BJ (cell line): Measurements from ENCODE around the gene PEDS1. TPM values are rescaled to one million over a fixed set of nuclear protein-coding genes. Genes with fewer than 3 reads are reported as not detected.

Experiments used
- CTCF ChIA-PET: fragments of 350-600 bp; formaldehyde crosslinking; extraction: SDS; loops from one replicate; lab custom pipeline; 2021; ENCODE audit warnings: antibody characterized with exemption, inconsistent platforms; lab: Yijun Ruan, JAX
- POLR2A ChIA-PET: fragments of 300-600 bp; sonication (Branson Sonifier 250); formaldehyde crosslinking; extraction: SDS; loops from one replicate; lab custom pipeline; 2021; ENCODE audit warnings: antibody characterized with exemption; lab: Charles Lee
- DNase-seq: peaks from one replicate; pipeline ENCODE4 v3.0.0-alpha.2; 2011; ENCODE audit warnings: low read depth
- H3K27me3 ChIP-seq: 2 replicates; pipeline ENCODE4 v1.6.0; 2011; ENCODE audit warnings: low read length; ENCODE audit not compliant: control insufficient read depth, insufficient read depth
- H3K36me3 ChIP-seq: 2 replicates; pipeline ENCODE4 v1.5.1; 2011; ENCODE audit warnings: low read length; ENCODE audit not compliant: control insufficient read depth, insufficient read depth
- H3K4me3 ChIP-seq: 2 replicates; pipeline ENCODE4 v1.5.1; 2011; ENCODE audit warnings: low read depth, mild to moderate bottlenecking, control low read depth, low read length
- polyA plus RNA-seq: library from polyadenylated mRNA; depleted of rRNA; stranded (reverse); fragments of >200 nt; gene quantifications from 2 replicates; pipeline ENCODE4 v1.2.3, GENCODE V29; 2011
- TF ChIP-seq, protein P1 (sequence below): IDR thresholded peaks from 2 replicates; pipeline ENCODE4 v1.5.1; 2011; ENCODE audit warnings: low read depth, mild to moderate bottlenecking, control low read depth, inconsistent platforms, low read length, moderate library complexity; ENCODE audit not compliant: insufficient read depth

The PEDS1 gene
- polyA plus RNA-seq, 1 experiment: 52.3 TPM

GRCh38 chr20:50130356-50130723, 23.2 kb downstream of the PEDS1 start:
- TF ChIP-seq, protein P1, sequence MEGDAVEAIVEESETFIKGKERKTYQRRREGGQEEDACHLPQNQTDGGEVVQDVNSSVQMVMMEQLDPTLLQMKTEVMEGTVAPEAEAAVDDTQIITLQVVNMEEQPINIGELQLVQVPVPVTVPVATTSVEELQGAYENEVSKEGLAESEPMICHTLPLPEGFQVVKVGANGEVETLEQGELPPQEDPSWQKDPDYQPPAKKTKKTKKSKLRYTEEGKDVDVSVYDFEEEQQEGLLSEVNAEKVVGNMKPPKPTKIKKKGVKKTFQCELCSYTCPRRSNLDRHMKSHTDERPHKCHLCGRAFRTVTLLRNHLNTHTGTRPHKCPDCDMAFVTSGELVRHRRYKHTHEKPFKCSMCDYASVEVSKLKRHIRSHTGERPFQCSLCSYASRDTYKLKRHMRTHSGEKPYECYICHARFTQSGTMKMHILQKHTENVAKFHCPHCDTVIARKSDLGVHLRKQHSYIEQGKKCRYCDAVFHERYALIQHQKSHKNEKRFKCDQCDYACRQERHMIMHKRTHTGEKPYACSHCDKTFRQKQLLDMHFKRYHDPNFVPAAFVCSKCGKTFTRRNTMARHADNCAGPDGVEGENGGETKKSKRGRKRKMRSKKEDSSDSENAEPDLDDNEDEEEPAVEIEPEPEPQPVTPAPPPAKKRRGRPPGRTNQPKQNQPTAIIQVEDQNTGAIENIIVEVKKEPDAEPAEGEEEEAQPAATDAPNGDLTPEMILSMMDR: no peak
- POLR2A ChIA-PET: interaction anchor here (0.6 kb wide), 1 partner anchor 30 kb away, joined by 5 read pairs; no protein-coding TSS in a partner anchor
- no peaks in the 10 kb centered on the region for H3K27me3 ChIP-seq
- H3K36me3 ChIP-seq: peaks cover 35% of the 10 kb centered on the region
- no peak overlapping the region for H3K4me3 ChIP-seq
- CTCF ChIA-PET: interaction anchor here (2.5 kb wide), 1 partner anchor 10 kb away, joined by 9 read pairs; no protein-coding TSS in a partner anchor
- DNase-seq: no peak

DNA sequence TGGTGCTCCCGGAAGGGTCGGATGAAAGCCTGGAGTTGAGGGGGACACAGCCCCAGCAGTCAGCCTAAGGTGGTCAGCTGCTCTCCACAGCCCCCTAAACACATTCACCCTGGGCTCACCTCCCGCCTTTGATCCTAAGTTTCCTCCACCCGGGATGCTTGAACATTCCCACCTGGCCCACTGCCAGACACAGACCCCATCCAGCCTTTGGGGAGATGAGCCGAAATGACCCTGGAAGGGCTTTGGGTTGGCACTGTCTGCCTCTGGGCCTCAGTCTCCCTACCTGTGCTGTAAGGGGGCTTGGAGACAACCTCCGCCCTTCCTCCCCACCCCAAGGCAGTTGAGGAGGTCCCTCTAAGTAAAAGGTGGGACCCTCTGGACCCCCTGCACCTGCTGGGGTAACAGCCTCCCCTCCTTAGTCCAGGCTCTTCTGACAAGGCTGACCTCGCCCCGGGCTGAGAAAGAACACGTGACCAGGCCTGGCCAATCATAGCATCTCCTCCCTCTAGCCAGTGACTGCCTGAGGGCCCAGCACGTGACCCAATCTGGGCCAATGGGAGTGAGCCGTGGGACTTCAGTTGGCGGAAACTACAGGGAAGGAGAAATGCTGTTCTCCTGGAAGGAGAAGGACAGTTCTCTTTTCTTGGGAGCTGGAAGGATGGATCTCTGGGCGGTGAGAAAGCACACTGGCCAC, 23.7 kb downstream of the PEDS1 start:
- TF ChIP-seq, protein P1: no peak
- ChIA-PET POLR2A (no interaction called here), CTCF (interaction anchor here (2.3 to 2.5 kb wide), 2 partner anchors 9 to 39 kb away, joined by 9 to 11 read pairs; no protein-coding TSS in a partner anchor)
- Histone ChIP-seq H3K4me3 (no peak overlapping the region), H3K36me3 (peaks cover 36% of the 10 kb centered on the region), H3K27me3 (no peaks in the 10 kb centered on the region)
- DNase-seq: no peak

DNA sequence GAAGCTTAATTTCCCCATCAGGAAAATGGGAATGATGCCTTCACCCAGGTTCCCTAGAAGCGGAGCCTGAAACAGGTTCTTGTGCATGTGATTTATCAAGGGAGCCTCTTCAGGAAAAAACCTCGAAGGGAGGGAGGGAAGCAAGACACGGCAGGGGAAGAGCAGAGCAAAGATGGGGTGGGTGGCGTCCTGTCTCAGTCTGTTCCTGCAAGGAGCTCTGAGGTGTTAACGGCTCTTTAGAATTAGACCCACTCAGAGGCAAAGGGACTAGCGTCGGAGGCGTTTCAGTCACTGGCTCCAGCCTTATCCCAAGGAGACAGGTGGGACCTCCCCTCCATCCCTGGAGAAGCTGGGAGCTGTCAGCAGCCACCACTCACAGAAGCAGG, 25.0 kb downstream of the PEDS1 start:
- no peaks in the 10 kb centered on the region for H3K27me3 ChIP-seq
- H3K4me3 ChIP-seq: no peak overlapping the region
- no peak for DNase-seq
- ChIA-PET CTCF (interaction anchor here (1.0 to 2.5 kb wide), 3 partner anchors 8 to 41 kb away, joined by 3 to 11 read pairs (median 9); no protein-coding TSS in a partner anchor), POLR2A (no interaction called here)
- peaks cover 39% of the 10 kb centered on the region for H3K36me3 ChIP-seq
- TF ChIP-seq, protein P1: no peak

DNA sequence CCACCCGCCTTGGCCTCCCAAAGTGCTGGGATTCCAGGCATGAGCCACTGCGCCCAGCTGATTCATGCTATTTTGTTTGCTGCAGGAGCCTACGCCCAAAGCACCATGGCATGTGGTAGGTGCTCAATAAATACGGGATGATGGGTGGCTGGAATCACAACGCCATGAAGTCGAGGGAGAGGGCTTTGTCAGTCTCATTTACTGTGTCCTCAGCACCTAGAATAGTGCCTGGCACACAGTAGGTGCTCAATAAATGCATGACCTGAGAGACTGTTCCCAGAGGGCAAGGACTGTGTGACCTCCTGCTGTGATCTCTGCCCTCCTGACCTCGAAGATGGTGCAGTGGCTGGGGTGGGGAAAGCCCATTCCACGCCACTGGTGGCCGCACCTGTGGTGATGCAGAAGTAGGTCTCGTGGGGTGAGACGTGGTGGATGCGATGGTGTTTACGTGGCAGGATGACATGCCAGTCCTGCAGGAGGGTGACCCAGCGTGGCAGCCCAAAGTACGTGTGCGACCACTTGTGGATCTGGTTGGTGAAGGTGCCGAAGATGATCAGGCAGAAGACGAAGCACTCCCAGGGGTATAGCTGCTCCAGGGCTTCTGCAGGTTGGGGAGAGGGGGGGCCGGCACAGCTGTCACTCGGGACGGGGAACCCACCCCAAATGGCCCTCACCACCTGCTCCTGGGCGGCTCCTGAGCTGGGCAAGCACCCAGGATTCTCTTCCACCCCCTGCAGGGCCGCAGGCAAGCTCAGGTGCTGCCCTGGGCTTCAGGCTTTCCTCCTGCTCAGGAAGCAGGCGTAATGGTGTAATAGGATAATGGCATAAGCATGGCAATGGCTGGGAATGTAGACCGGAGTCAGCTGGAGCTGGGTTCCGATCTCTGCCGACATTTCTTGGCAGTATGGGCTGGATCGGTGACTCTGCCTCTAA, 25.7 kb downstream of the PEDS1 start:
- ChIA-PET POLR2A (no interaction called here), CTCF (interaction anchor here (1.0 to 2.3 kb wide), 2 partner anchors 10 to 41 kb away, joined by 3 to 11 read pairs; no protein-coding TSS in a partner anchor)
- Histone ChIP-seq H3K27me3 (no peaks in the 10 kb centered on the region), H3K4me3 (no peak overlapping the region), H3K36me3 (peaks cover 37% of the 10 kb centered on the region)
- DNase-seq: no peak
- TF ChIP-seq, protein P1: no peak

DNA sequence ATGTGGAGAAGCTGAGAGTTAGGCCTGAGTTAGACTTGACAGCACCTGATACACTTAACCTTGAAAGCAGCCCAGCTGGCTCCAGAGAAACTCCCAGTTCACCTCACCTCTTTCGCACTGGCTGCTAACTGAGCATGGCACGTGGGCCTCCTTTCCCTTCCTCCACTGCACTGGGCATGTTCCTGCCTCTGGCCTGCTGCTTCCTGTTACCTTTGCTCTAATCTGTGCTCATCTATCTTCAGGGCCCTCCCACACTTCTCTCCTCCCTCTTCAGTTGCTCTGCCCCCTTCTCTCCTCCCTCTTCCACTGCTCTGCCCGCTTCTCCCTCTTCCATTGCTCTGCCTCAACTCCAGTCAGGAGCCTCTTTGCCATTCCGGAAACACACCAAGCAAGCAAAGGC, 26.9 kb downstream of the PEDS1 start:
- DNase-seq: no peak
- Histone ChIP-seq H3K36me3 (peaks cover 35% of the 10 kb centered on the region), H3K4me3 (no peak overlapping the region), H3K27me3 (no peaks in the 10 kb centered on the region)
- ChIA-PET CTCF (no interaction called here), POLR2A (no interaction called here)
- TF ChIP-seq, protein P1: no peak
